Activated naive CD8-positive, alpha-beta T cell treated with anti-CD3 and anti-CD28 coated beads for 36 hours (primary cell): ENCODE results near the gene EIF2B2. TPM values are rescaled to one million over a fixed set of nuclear protein-coding genes. Genes with fewer than 3 reads are reported as not detected.
A peak's percentile ranks its signal among the peaks of the same experiment; 100 is the strongest.

ENCODE experiments used
- DNase-seq: peaks from one replicate; pipeline ENCODE4 v3.0.0; 2021
- H3K27ac Mint-ChIP-seq: one replicate; pipeline ENCODE4 v1.8.0; 2022; ENCODE audit warnings: mild to moderate bottlenecking, moderate library complexity, mixed read lengths
- H3K27me3 Mint-ChIP-seq: one replicate; pipeline ENCODE4 v1.8.0; 2022; ENCODE audit warnings: mild to moderate bottlenecking, mixed read lengths
- H3K36me3 Mint-ChIP-seq: one replicate; pipeline ENCODE4 v1.8.0; 2021; ENCODE audit warnings: mild to moderate bottlenecking, mixed read lengths
- H3K4me1 Mint-ChIP-seq: one replicate; pipeline ENCODE4 v1.8.0; 2021; ENCODE audit warnings: mixed read lengths
- H3K4me3 Mint-ChIP-seq: one replicate; pipeline ENCODE4 v1.8.0; 2022; ENCODE audit warnings: mild to moderate bottlenecking, moderate library complexity, mixed read lengths
- H3K9me3 Mint-ChIP-seq: one replicate; pipeline ENCODE4 v1.8.0; 2022; ENCODE audit warnings: mixed read lengths
- total RNA-seq, 2 experiments: library from RNA; stranded (reverse); gene quantifications; one replicate each; pipeline ENCODE4 v1.2.3, GENCODE V29; 2021

Gene EIF2B2
- total RNA-seq, 2 experiments from 2014 or later = 55.6 to 60.1 TPM

DNA sequence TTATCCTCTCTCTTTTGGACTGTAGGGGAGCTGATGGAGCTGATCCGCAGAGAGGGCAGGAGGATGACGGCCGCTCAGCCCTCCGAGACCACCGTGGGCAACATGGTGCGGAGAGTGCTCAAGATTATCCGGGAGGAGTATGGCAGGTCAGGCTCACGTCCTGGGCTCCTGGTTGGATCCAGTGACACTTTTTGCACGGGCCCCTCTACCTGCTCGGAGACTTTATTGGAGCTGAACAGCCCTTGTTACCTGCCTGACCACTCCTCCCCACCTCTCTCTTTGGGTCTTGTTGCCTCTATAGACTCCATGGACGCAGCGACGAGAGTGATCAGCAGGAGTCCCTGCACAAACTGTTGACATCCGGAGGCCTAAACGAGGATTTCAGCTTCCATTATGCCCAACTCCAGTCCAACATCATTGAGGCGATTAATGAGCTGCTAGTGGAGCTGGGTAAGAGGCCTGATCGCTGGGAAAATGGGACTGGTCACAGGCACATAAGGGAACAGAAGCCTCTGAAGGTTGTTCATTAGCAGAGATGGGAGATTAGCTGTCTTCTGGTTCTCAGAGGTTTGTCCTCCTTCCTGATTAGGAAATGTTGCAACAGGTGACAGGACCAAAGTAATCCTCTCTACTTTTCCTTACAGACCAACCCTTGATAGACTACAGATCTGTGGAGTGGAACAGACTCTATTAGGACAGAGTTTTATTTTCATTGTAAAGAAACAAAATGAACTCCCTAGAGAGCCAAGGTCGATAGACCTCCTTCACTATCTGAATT is 718 bp downstream of the EIF2B2 start:
- no peak for DNase-seq
- no peaks in the 10 kb centered on the region for H3K9me3 Mint-ChIP-seq
- peaks cover 31% of the 10 kb centered on the region for H3K4me1 Mint-ChIP-seq
- no peaks in the 10 kb centered on the region for H3K27me3 Mint-ChIP-seq
- peak overlapping the region; percentile 99 for H3K4me3 Mint-ChIP-seq
- peaks cover 28% of the 10 kb centered on the region for H3K36me3 Mint-ChIP-seq
- H3K27ac Mint-ChIP-seq = peak overlapping the region; percentile 95

DNA sequence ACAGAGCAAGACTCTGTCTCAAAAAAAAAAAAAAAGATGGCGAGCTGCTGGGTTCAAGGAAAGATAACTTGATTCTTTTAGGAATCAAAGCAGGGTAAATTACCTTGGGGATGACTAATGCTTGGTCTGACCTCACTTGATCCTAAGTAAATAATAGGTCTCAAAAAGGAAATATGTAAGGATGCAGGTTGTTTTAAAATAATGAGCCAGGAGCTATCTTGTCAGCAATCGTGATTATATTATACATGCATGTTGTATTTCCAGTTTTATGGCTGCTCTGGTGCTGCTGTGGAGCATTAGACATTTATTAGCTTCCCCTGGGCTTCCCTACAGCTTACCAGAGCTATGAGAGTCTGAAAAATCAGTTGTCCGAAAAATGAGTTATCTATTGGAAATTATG is 2.6 kb downstream of the EIF2B2 start:
- no peak for DNase-seq
- Mint-ChIP-seq H3K9me3 (no peaks in the 10 kb centered on the region), H3K36me3 (peaks cover 32% of the 10 kb centered on the region), H3K4me3 (no peak overlapping the region), H3K4me1 (peaks cover 36% of the 10 kb centered on the region), H3K27ac (no peak overlapping the region), H3K27me3 (no peaks in the 10 kb centered on the region)

DNA sequence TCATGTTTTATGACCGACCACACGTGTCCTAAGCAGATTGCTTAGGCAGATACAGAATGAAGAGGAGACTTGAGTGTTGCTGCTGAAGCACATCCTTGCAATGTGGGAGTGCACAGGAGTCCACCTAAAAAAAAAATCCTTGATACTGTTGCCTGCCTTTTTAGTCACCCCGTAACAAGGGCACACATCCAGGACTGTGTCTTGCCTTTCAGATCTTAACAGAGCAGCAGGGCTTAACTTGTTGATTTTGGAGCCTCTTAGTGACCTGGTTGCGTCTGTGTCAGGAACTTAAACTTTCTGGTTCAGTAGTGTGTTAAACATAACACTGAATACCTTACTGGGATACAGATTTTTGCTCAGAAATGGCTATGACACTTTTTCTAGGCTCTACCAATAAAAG is 6.5 kb downstream of the EIF2B2 start:
- no peaks in the 10 kb centered on the region for H3K9me3 Mint-ChIP-seq
- H3K27ac Mint-ChIP-seq = no peak overlapping the region
- peaks cover 33% of the 10 kb centered on the region for H3K36me3 Mint-ChIP-seq
- H3K4me1 Mint-ChIP-seq = peaks cover 46% of the 10 kb centered on the region
- H3K27me3 Mint-ChIP-seq = no peaks in the 10 kb centered on the region
- H3K4me3 Mint-ChIP-seq = no peak overlapping the region
- no peak for DNase-seq

DNA sequence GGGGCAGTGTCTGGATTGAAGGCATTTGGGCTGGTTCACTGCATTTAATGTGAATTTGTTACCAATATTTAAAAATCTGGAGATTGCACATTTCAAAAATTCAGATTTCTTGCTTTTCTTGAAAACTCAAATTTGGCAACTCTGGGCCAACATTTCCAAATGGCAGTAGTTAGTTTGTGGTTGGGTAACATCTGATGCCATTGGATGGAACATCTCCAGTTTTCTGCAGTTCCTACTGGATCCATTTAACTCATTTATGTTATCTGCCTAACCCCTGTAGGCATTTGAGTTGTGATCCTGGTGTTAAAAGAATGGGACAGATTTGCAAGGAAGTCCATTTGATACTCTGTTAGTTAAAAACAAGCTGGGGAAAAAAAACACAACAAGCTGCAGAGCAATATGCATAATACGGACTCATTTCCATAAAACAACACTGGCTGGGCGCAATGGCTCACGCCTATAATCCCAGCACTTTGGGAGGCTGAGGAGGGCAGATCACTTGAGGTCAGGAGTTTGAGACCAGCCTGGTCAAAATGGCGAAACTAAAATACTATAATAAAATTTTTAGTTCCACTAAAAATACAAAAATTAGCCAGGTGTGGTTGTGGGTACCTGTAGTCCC is 7.9 kb downstream of the EIF2B2 start:
- no peak for DNase-seq
- Mint-ChIP-seq H3K4me3 (no peak overlapping the region), H3K27me3 (no peaks in the 10 kb centered on the region), H3K27ac (peak overlapping the region; percentile 78), H3K9me3 (no peaks in the 10 kb centered on the region), H3K4me1 (peaks cover 34% of the 10 kb centered on the region), H3K36me3 (peaks cover 27% of the 10 kb centered on the region)

DNA sequence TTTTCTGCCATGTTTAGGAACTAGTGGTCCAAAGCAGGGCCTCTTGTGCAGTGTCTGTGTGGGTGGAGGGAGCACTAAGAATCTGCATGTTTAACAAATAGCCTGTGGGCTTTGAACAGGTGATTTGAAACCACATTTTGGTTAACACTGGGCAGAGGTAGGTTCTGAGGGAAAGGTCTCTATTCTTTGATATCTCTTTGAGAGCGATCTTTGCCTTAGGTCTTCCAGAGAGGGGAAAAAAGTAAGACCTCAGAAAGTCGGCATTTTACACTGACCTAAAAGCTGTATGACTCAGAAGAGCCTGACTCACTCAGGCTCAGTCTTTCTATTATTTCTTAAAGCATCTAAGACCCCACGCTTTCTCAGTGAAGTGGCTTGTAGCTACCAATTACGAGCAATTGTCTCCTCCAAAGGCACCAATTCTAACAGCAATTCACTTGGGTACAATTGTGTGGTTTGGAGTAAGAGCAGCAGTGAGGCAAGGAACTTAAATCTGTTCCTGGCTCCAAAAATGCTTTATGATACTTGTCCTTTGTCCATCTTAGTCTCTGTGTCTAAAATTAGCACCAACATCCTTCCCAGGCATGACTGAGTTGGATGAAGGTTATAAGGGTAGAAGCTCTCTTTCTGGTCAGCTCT is 8.8 kb downstream of the EIF2B2 start:
- H3K27ac Mint-ChIP-seq = peak overlapping the region; percentile 78
- H3K9me3 Mint-ChIP-seq = no peaks in the 10 kb centered on the region
- H3K36me3 Mint-ChIP-seq = peaks cover 20% of the 10 kb centered on the region
- DNase-seq = peak; percentile 47
- H3K27me3 Mint-ChIP-seq = no peaks in the 10 kb centered on the region
- H3K4me1 Mint-ChIP-seq = peaks cover 33% of the 10 kb centered on the region
- H3K4me3 Mint-ChIP-seq = no peak overlapping the region

DNA sequence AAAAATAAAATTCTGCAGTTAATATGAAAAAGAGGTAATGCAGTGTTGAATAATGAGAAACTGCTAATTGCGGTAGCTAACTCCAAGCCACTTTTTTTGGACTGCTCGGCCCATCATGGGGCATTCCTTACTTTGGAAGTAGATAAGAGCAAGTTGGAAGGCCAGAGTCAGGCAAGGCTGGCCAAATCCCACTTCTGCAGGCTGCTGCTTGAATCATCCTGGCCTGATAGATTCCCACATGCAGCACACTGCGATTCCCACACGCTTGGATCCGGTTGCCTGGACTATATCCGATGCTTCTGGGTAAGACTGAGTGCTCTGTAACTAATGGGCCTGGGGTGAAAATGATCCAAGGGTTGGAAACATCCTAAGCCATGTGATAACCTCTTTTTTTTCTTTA is 10.6 kb downstream of the EIF2B2 start:
- Mint-ChIP-seq H3K27ac (no peak overlapping the region), H3K36me3 (peaks cover 14% of the 10 kb centered on the region), H3K9me3 (no peaks in the 10 kb centered on the region), H3K4me3 (no peak overlapping the region), H3K4me1 (peaks cover 27% of the 10 kb centered on the region), H3K27me3 (no peaks in the 10 kb centered on the region)
- no peak for DNase-seq

DNA sequence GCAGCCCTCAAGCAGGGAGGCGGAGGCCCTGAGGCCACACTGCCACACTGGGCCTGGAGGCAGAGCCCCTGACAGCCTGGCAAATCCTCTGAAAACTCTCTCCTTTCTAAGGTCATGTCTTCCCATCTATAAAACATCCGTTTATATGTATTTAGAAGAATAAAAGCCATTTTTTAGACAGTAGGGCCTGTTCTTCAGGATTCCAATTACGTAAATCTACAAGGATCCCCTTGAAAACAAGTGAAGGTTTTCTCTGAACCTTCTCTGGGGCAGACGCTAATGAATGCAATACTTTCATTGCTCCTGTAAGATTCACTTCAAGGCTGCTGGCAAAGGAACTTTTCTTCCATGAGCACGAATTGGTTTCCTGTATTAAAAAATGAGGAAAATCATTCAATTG is 12.8 kb downstream of the EIF2B2 start:
- Mint-ChIP-seq H3K27ac (no peak overlapping the region), H3K9me3 (no peaks in the 10 kb centered on the region), H3K4me3 (no peak overlapping the region), H3K4me1 (peaks cover 21% of the 10 kb centered on the region), H3K36me3 (peaks cover 15% of the 10 kb centered on the region), H3K27me3 (no peaks in the 10 kb centered on the region)
- no peak for DNase-seq

DNA sequence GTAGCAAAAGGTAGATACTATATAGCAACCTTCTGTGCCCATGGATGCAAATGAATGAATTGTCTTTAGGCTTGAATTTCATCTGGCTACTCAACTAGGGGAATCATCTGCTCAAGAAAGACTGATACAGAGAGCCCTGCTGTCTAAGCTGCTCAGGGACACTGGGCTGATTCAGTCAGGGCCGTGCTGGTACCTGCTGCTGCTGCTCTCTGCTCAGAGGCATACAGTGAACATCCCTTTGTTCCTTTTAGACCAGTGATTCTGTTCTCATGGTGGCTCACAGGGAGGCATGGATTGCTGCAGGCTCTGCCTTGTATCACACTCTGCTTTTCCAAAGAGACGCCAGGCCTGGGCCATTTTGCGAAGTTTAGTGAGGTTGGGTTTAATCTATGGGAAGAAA is 14.1 kb downstream of the EIF2B2 start:
- Mint-ChIP-seq H3K27ac (no peak overlapping the region), H3K27me3 (no peaks in the 10 kb centered on the region), H3K4me1 (peaks cover 8% of the 10 kb centered on the region), H3K36me3 (peaks cover 15% of the 10 kb centered on the region), H3K9me3 (no peaks in the 10 kb centered on the region), H3K4me3 (no peak overlapping the region)
- DNase-seq = no peak

DNA sequence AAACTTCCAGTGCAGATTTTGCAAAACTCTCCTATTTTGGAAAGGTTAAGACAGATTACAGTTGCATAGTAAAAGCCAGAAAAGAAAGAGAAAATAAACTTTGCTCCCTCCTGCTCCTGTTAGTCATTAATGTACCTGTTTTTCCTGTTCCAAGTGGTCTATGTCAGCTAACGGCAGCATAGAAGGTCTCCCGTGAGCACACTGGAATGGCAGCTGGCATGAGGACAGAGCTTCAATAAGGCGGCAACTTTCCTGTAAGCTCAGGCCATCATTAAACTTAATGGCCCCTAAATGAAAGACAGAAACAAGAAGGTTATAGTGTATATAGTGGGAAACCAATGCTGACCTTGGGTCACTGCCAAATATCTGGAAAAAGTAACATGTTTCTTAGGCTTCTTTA is 16.0 kb downstream of the EIF2B2 start:
- Mint-ChIP-seq H3K4me1 (no peaks in the 10 kb centered on the region), H3K36me3 (peaks cover 15% of the 10 kb centered on the region), H3K27ac (no peak overlapping the region), H3K9me3 (no peaks in the 10 kb centered on the region), H3K27me3 (no peaks in the 10 kb centered on the region), H3K4me3 (no peak overlapping the region)
- no peak for DNase-seq

DNA sequence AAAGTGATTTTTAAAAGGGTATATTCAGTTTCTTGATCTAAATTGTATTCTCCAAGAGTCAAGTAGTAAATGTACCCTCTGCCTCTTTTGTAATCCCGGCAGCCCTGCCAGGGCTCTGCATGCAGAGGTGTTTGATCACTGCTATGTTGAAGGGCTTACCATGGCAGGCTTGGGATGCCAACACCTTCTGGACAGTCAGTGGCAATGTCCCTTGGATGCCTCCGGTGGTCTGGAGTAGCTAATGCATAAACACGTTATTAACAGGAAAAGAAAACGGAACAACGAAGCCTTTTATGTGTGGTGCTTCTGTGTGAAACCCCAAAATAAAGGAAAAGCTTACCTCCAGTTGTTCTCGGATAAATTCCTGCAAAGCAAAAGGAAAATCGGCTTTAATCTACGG is 19.9 kb downstream of the EIF2B2 start:
- peak; percentile 10 for DNase-seq
- Mint-ChIP-seq H3K4me3 (no peak overlapping the region), H3K36me3 (peaks cover 9% of the 10 kb centered on the region), H3K27ac (no peak overlapping the region), H3K27me3 (no peaks in the 10 kb centered on the region), H3K9me3 (no peaks in the 10 kb centered on the region), H3K4me1 (no peaks in the 10 kb centered on the region)

DNA sequence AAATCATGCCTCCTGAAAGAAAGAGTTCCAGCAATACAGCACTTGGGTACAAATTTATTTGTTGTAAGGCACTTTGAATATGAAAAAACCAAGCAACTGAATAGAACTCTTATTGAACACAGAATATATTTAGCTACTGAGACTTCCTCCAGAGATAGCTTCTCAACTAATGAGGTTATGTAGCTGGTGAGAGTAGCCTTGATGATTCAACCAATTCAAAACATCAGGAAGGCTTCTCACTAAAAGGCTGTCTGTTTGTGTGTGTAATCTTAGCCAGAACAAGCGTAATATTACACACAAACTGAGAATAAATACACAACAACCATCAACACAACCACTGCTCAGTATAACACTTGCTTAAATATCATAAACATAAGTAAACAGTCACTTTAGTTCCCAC is 20.4 kb downstream of the EIF2B2 start:
- H3K4me3 Mint-ChIP-seq = no peak overlapping the region
- no peak overlapping the region for H3K27ac Mint-ChIP-seq
- peaks cover 9% of the 10 kb centered on the region for H3K36me3 Mint-ChIP-seq
- no peaks in the 10 kb centered on the region for H3K27me3 Mint-ChIP-seq
- H3K9me3 Mint-ChIP-seq = no peaks in the 10 kb centered on the region
- DNase-seq = no peak
- H3K4me1 Mint-ChIP-seq = no peaks in the 10 kb centered on the region

DNA sequence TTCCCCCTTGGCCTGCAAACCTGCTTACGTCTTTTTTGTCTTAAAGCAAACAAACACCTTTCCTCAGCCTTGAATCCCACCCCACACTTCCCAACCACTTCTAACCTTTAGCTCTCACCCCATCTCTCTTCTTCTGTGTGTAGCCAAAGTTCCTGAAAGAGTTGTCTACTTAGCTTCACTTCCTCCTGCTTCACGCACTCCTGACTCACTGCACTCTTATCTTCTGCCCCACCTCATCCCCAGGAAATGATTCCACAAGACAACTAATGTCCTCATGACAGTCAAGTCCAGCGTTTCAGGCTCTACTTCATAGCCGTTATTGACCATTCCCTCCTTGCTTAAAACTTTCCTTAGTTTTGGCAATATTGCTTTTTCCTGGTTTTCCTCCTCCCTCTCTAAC is 22.4 kb downstream of the EIF2B2 start:
- DNase-seq = no peak
- H3K4me1 Mint-ChIP-seq = no peaks in the 10 kb centered on the region
- H3K27ac Mint-ChIP-seq = no peak overlapping the region
- H3K4me3 Mint-ChIP-seq = no peak overlapping the region
- no peaks in the 10 kb centered on the region for H3K27me3 Mint-ChIP-seq
- peaks cover 5% of the 10 kb centered on the region for H3K36me3 Mint-ChIP-seq
- no peaks in the 10 kb centered on the region for H3K9me3 Mint-ChIP-seq

DNA sequence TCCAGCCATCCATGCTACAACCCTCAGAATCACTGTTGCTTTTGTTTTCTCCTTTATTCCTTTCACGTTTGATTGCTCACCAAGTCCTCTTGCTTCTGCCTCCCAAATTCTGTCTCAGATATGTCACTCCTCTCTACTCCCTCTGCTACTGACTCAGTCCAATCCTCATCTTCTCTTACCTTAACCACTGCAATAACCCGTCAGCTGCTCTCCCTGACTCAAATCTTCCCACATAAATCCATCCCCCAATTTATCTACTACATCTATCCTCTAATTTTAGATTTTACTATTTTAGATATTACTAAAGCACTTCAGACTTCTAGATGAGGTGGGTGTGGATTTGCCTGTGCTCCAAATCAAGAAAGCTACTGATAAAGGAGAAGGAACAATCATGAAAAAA is 23.2 kb downstream of the EIF2B2 start:
- no peaks in the 10 kb centered on the region for H3K9me3 Mint-ChIP-seq
- H3K4me1 Mint-ChIP-seq = no peaks in the 10 kb centered on the region
- no peak overlapping the region for H3K27ac Mint-ChIP-seq
- DNase-seq = no peak
- H3K4me3 Mint-ChIP-seq = no peak overlapping the region
- H3K36me3 Mint-ChIP-seq = peaks cover 5% of the 10 kb centered on the region
- no peaks in the 10 kb centered on the region for H3K27me3 Mint-ChIP-seq

DNA sequence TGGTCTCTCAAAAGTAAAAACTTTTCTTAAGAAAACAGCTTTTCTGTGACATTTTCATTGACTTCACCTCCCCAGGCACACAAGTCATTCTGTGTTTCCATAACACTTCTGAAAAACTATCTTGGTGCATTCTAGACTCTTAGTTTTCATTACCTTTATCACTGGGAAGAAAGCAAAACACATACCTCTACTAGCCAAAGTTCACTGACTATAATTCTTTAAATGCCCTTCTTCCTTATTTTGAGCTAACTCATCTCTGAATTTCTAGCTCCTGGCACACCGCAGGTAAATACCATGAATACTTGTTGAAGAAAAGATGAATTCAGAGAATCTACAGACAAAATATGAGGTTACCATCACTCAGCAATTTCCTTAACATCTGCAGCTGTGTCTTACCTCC is 27.4 kb downstream of the EIF2B2 start:
- Mint-ChIP-seq H3K27me3 (no peaks in the 10 kb centered on the region), H3K4me1 (no peaks in the 10 kb centered on the region), H3K27ac (no peak overlapping the region), H3K9me3 (no peaks in the 10 kb centered on the region), H3K4me3 (no peak overlapping the region), H3K36me3 (peaks cover 12% of the 10 kb centered on the region)
- no peak for DNase-seq

DNA sequence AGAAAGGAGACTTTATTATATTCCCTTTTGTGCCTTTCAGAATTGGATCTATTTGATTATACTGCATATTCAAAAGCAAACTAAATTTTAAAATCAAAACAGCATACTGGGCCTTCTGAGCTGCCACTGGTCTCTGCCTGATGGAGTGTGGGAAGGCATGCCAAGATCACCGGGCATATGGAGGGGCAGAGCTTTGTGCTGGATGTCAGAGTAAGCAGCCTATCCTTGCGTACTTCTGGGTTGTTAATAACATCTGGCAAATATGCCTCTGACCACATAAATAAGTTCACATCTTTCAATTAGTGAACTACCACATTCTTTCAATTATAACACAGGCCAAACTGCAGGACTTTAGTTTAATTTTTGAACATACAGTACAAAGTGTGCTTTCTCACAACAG is 30.2 kb downstream of the EIF2B2 start:
- DNase-seq = no peak
- no peak overlapping the region for H3K4me3 Mint-ChIP-seq
- H3K9me3 Mint-ChIP-seq = no peaks in the 10 kb centered on the region
- H3K27me3 Mint-ChIP-seq = no peaks in the 10 kb centered on the region
- no peak overlapping the region for H3K27ac Mint-ChIP-seq
- no peaks in the 10 kb centered on the region for H3K4me1 Mint-ChIP-seq
- H3K36me3 Mint-ChIP-seq = peaks cover 12% of the 10 kb centered on the region

DNA sequence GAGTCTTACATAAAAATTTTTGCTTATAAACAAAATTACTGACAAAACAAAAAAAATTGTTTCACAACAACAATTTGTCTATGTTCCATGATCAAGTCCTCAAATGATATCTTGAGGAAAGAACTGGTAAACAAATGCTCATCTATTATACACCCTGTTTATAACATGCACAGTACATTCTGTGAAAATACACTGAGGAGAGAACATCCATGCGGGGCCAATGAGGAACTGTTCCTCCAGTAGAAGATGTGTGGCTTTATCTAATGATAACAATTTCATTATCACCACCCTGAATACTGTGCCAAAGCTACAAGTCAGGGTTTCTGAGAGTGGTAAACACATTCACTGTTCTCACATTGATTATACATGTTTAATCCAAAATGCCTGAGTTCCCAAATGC is 37.8 kb downstream of the EIF2B2 start:
- H3K27me3 Mint-ChIP-seq = no peaks in the 10 kb centered on the region
- peaks cover 12% of the 10 kb centered on the region for H3K4me1 Mint-ChIP-seq
- H3K9me3 Mint-ChIP-seq = no peaks in the 10 kb centered on the region
- peaks cover 9% of the 10 kb centered on the region for H3K36me3 Mint-ChIP-seq
- no peak for DNase-seq
- H3K27ac Mint-ChIP-seq = no peak overlapping the region
- no peak overlapping the region for H3K4me3 Mint-ChIP-seq
